ENCODE measurements around the gene CNTNAP2. TPM values are rescaled to one million over a fixed set of nuclear protein-coding genes. Genes with fewer than 3 reads are reported as not detected.
"Not testable (repeated sequence)": the region's sequence is repeated elsewhere in the genome, so short reads cannot be mapped to it uniquely, and the experiment has no call there.

CNTNAP2 gene
- total RNA-seq, 1 donor = under 0.01 TPM

GRCh38 chr7:146878901-146879300 is 762.3 kb downstream of the CNTNAP2 start:
- no peak overlapping the region for H3K4me3 ChIP-seq (ENCODE audit: low read depth, low read length)
- DNase-seq (ENCODE audit: low read depth) = no peak
- no peak for TF ChIP-seq CTCF (IDR thresholded peaks at IDR 0.05; ENCODE audit: insufficient read depth, low read length)

GRCh38 chr7:146885231-146885630 is 768.6 kb downstream of the CNTNAP2 start:
- no peak for DNase-seq (ENCODE audit: low read depth)
- TF ChIP-seq CTCF (IDR thresholded peaks at IDR 0.05; ENCODE audit: insufficient read depth, low read length) = no peak
- no peak overlapping the region for H3K4me3 ChIP-seq (ENCODE audit: low read depth, low read length)

- no peak for TF ChIP-seq CTCF (IDR thresholded peaks at IDR 0.05; ENCODE audit: insufficient read depth, low read length)
- no peak overlapping the region for H3K4me3 ChIP-seq (ENCODE audit: low read depth, low read length)
- DNase-seq (ENCODE audit: low read depth) = no peak
These were observed 773.4 kb downstream of the CNTNAP2 start for GRCh38 chr7:146889806-146890555.

- TF ChIP-seq CTCF (IDR thresholded peaks at IDR 0.05; ENCODE audit: insufficient read depth, low read length) = no peak
- H3K4me3 ChIP-seq (ENCODE audit: low read depth, low read length) = no peak overlapping the region
- no peak for DNase-seq (ENCODE audit: low read depth)
These were observed 775.5 kb downstream of the CNTNAP2 start for GRCh38 chr7:146892151-146892550.

- no peak for DNase-seq (ENCODE audit: low read depth)
- no peak overlapping the region for H3K4me3 ChIP-seq (ENCODE audit: low read depth, low read length)
- TF ChIP-seq CTCF (IDR thresholded peaks at IDR 0.05; ENCODE audit: insufficient read depth, low read length) = no peak
These were observed 778.3 kb downstream of the CNTNAP2 start for GRCh38 chr7:146894927-146895326.

- TF ChIP-seq CTCF (IDR thresholded peaks at IDR 0.05; ENCODE audit: insufficient read depth, low read length) = no peak
- no peak for DNase-seq (ENCODE audit: low read depth)
- H3K4me3 ChIP-seq (ENCODE audit: low read depth, low read length) = no peak overlapping the region
These were observed 785.7 kb downstream of the CNTNAP2 start for GRCh38 chr7:146902266-146902665.

GRCh38 chr7:146902728-146903127 is 786.1 kb downstream of the CNTNAP2 start:
- DNase-seq (ENCODE audit: low read depth) = no peak
- no peak for TF ChIP-seq CTCF (IDR thresholded peaks at IDR 0.05; ENCODE audit: insufficient read depth, low read length)
- H3K4me3 ChIP-seq (ENCODE audit: low read depth, low read length) = no peak overlapping the region

GRCh38 chr7:146905746-146906145 is 789.1 kb downstream of the CNTNAP2 start:
- DNase-seq (ENCODE audit: low read depth); H3K4me3 ChIP-seq (ENCODE audit: low read depth, low read length): not testable (repeated sequence)

All from fibroblast of the aortic adventitia (primary cell).